Measurements from ENCODE around the gene GPRIN3. TPM values are rescaled to one million over a fixed set of nuclear protein-coding genes. Genes with fewer than 3 reads are reported as not detected.

The GPRIN3 gene
- total and polyA plus RNA-seq, 2 experiments from 2014 or later, result 0.01 TPM; not detected in 1

GRCh38 chr4:89245459-89245858 is 62.1 kb downstream of the GPRIN3 start:
- Histone ChIP-seq H3K4me1 (ENCODE audit: insufficient read depth) (no peaks in the 10 kb centered on the region), H3K79me2 (ENCODE audit: insufficient read depth) (no peaks in the 10 kb centered on the region), H3K9me2 (ENCODE audit: insufficient read depth) (no peaks in the 10 kb centered on the region), H4K20me1 (ENCODE audit: insufficient read depth) (no peaks in the 10 kb centered on the region), H3K27ac (no peak overlapping the region), H3K9me3 (ENCODE audit: low read depth) (no peaks in the 10 kb centered on the region), H3K27me3 (replicated peaks; ENCODE audit: insufficient read depth) (no peaks in the 10 kb centered on the region), H3K9ac (no peak overlapping the region), H3K4me3 (no peak overlapping the region), H3K4me2 (ENCODE audit: unreplicated experiment) (no peak overlapping the region), H3F3A (ENCODE audit: insufficient read depth) (no peaks in the 10 kb centered on the region), H3K36me3 (ENCODE audit: low read depth) (no peaks in the 10 kb centered on the region), H2AFZ (no peak overlapping the region)
- in situ Hi-C loops (cut with MboI), result loop anchor here (25.0 kb wide), 1 partner anchor 667 kb away; no protein-coding TSS in a partner anchor
- TF ChIP-seq EZH2 (IDR thresholded peaks at IDR 0.05; ENCODE audit: insufficient read depth, poor library complexity, severe bottlenecking) (no peak), EZH2phosphoT487 (IDR thresholded peaks at IDR 0.05; ENCODE audit: insufficient read depth, low read depth) (no peak)
- DNase-seq, result no peak
- WGBS, 2 experiments (ENCODE audit: low coverage in 1 of 2, low lambda C conversion rate in 2 of 2, missing lambda C conversion rate in 2 of 2), result 53 to 57% methylated on average over 2 of the region's 2 CpGs

- no peak for TF ChIP-seq EZH2phosphoT487 (IDR thresholded peaks at IDR 0.05; ENCODE audit: insufficient read depth, low read depth)
- TF ChIP-seq EZH2 (IDR thresholded peaks at IDR 0.05; ENCODE audit: insufficient read depth, poor library complexity, severe bottlenecking), result no peak
- no peaks in the 10 kb centered on the region for H3K9me2 ChIP-seq (ENCODE audit: insufficient read depth)
- no peak overlapping the region for H3K27ac ChIP-seq
- no peak overlapping the region for H3K4me2 ChIP-seq (ENCODE audit: unreplicated experiment)
- no peak overlapping the region for H2AFZ ChIP-seq
- H4K20me1 ChIP-seq (ENCODE audit: insufficient read depth), result no peaks in the 10 kb centered on the region
- DNase-seq, result no peak
- in situ Hi-C loops (cut with MboI), result loop anchor here (25.0 kb wide), 1 partner anchor 669 kb away; no protein-coding TSS in a partner anchor
- H3F3A ChIP-seq (ENCODE audit: insufficient read depth), result no peaks in the 10 kb centered on the region
- no peak overlapping the region for H3K9ac ChIP-seq
- no peak overlapping the region for H3K4me3 ChIP-seq
- no peaks in the 10 kb centered on the region for H3K27me3 ChIP-seq (replicated peaks; ENCODE audit: insufficient read depth)
- H3K9me3 ChIP-seq (ENCODE audit: low read depth), result no peaks in the 10 kb centered on the region
- no peaks in the 10 kb centered on the region for H3K4me1 ChIP-seq (ENCODE audit: insufficient read depth)
- H3K36me3 ChIP-seq (ENCODE audit: low read depth), result no peaks in the 10 kb centered on the region
- no peaks in the 10 kb centered on the region for H3K79me2 ChIP-seq (ENCODE audit: insufficient read depth)
These were observed 63.8 kb downstream of the GPRIN3 start for GRCh38 chr4:89243733-89244252.

- no peaks in the 10 kb centered on the region for H3K9me2 ChIP-seq (ENCODE audit: insufficient read depth)
- in situ Hi-C loops (cut with MboI), result loop anchor here (25.0 kb wide), 1 partner anchor 669 kb away; no protein-coding TSS in a partner anchor
- no peak overlapping the region for H3K4me2 ChIP-seq (ENCODE audit: unreplicated experiment)
These were observed 64.5 kb downstream of the GPRIN3 start for GRCh38 chr4:89242864-89243732.

GRCh38 chr4:89242216-89242615 is 65.4 kb downstream of the GPRIN3 start:
- Histone ChIP-seq H3K9me3 (ENCODE audit: low read depth) (no peaks in the 10 kb centered on the region), H3K4me1 (ENCODE audit: insufficient read depth) (no peaks in the 10 kb centered on the region), H3K9me2 (ENCODE audit: insufficient read depth) (no peaks in the 10 kb centered on the region), H3K9ac (no peak overlapping the region), H2AFZ (no peak overlapping the region), H3K4me2 (ENCODE audit: unreplicated experiment) (no peak overlapping the region), H4K20me1 (ENCODE audit: insufficient read depth) (no peaks in the 10 kb centered on the region), H3K79me2 (ENCODE audit: insufficient read depth) (no peaks in the 10 kb centered on the region), H3F3A (ENCODE audit: insufficient read depth) (no peaks in the 10 kb centered on the region), H3K27me3 (replicated peaks; ENCODE audit: insufficient read depth) (no peaks in the 10 kb centered on the region), H3K36me3 (ENCODE audit: low read depth) (no peaks in the 10 kb centered on the region), H3K27ac (no peak overlapping the region), H3K4me3 (no peak overlapping the region)
- in situ Hi-C loops (cut with MboI), result loop anchor here (25.0 kb wide), 1 partner anchor 670 kb away; no protein-coding TSS in a partner anchor
- DNase-seq, result no peak
- 36 to 48% methylated on average over 2 of the region's 2 CpGs for whole genome bisulfite sequencing, 2 experiments (ENCODE audit: low coverage in 1 of 2, low lambda C conversion rate in 2 of 2, missing lambda C conversion rate in 2 of 2)
- TF ChIP-seq EZH2phosphoT487 (IDR thresholded peaks at IDR 0.05; ENCODE audit: insufficient read depth, low read depth) (no peak), EZH2 (IDR thresholded peaks at IDR 0.05; ENCODE audit: insufficient read depth, poor library complexity, severe bottlenecking) (no peak)

More at GRCh38 chr4:89242864-89243732, 64.5 kb downstream of the GPRIN3 start:
- Histone ChIP-seq H3K4me3 (no peak overlapping the region), H3K4me1 (ENCODE audit: insufficient read depth) (no peaks in the 10 kb centered on the region), H3K9ac (no peak overlapping the region), H2AFZ (no peak overlapping the region), H3K36me3 (ENCODE audit: low read depth) (no peaks in the 10 kb centered on the region), H3F3A (ENCODE audit: insufficient read depth) (no peaks in the 10 kb centered on the region), H3K27ac (no peak overlapping the region), H4K20me1 (ENCODE audit: insufficient read depth) (no peaks in the 10 kb centered on the region), H3K9me3 (ENCODE audit: low read depth) (no peaks in the 10 kb centered on the region), H3K27me3 (replicated peaks; ENCODE audit: insufficient read depth) (no peaks in the 10 kb centered on the region), H3K79me2 (ENCODE audit: insufficient read depth) (no peaks in the 10 kb centered on the region)
- DNase-seq, result no peak
- TF ChIP-seq EZH2 (IDR thresholded peaks at IDR 0.05; ENCODE audit: insufficient read depth, poor library complexity, severe bottlenecking) (no peak), EZH2phosphoT487 (IDR thresholded peaks at IDR 0.05; ENCODE audit: insufficient read depth, low read depth) (no peak)
- 43 to 47% methylated on average over 5 of the region's 5 CpGs for WGBS, 2 experiments (ENCODE audit: low coverage in 1 of 2, low lambda C conversion rate in 2 of 2, missing lambda C conversion rate in 2 of 2)

Measured in GM23248 (cell line).